HCT116 (cell line): Measurements from ENCODE around the gene GNPTAB.

Experiments
- CEBPB ChIP-seq: IDR thresholded peaks from 2 replicates; pipeline ENCODE4 v1.6.1; 2012; ENCODE audit warnings: low read depth
- CTCF ChIP-seq, 3 experiments: fragments of 200-600 bp in 1 of 3; sonication (generic) in 1 of 3; IDR thresholded peaks in 2 of 3; conservative IDR thresholded peaks in 1 of 3; 2 replicates each; pipeline ENCODE4 v1.5.1; 2012 to 2017; ENCODE audit warnings: low read depth in 2 of 3, low read length in 2 of 3, antibody characterized with exemption in 1 of 3, borderline replicate concordance in 1 of 3, control low read depth in 1 of 3, mild to moderate bottlenecking in 1 of 3, mixed read lengths in 1 of 3, mixed run types in 1 of 3, moderate library complexity in 1 of 3; ENCODE audit not compliant: insufficient read depth in 1 of 3
- EGR1 ChIP-seq: IDR thresholded peaks from 2 replicates; pipeline ENCODE4 v1.6.1; 2012; ENCODE audit warnings: low read depth
- EZH2 ChIP-seq: fragments of 200-600 bp; sonication (generic); IDR thresholded peaks from 2 replicates; pipeline ENCODE4 v1.6.1; 2017; ENCODE audit warnings: antibody characterized with exemption, mixed run types
- FOSL1 ChIP-seq: IDR thresholded peaks from 2 replicates; pipeline ENCODE4 v1.6.1; 2012; ENCODE audit warnings: low read depth
- SIN3A ChIP-seq: IDR thresholded peaks from 2 replicates; pipeline ENCODE4 v1.6.1; 2012; ENCODE audit warnings: low read depth
- SP1 ChIP-seq: IDR thresholded peaks from 2 replicates; pipeline ENCODE4 v1.6.1; 2012; ENCODE audit warnings: low read depth
- YY1 ChIP-seq: IDR thresholded peaks from 2 replicates; pipeline ENCODE4 v1.6.1; 2011; ENCODE audit warnings: low read length, low read depth, moderate library complexity, mild to moderate bottlenecking; ENCODE audit not compliant: insufficient replicate concordance; ENCODE audit errors: extremely low read depth
- TF ChIP-seq, protein P1 (sequence below): IDR thresholded peaks from 2 replicates; pipeline ENCODE4 v1.6.1; 2012
- TF ChIP-seq, protein P2 (sequence below): IDR thresholded peaks from 2 replicates; pipeline ENCODE4 v1.6.1; 2011; ENCODE audit warnings: mild to moderate bottlenecking, low read length, moderate library complexity; ENCODE audit not compliant: insufficient replicate concordance; ENCODE audit errors: extremely low read depth

DNA sequence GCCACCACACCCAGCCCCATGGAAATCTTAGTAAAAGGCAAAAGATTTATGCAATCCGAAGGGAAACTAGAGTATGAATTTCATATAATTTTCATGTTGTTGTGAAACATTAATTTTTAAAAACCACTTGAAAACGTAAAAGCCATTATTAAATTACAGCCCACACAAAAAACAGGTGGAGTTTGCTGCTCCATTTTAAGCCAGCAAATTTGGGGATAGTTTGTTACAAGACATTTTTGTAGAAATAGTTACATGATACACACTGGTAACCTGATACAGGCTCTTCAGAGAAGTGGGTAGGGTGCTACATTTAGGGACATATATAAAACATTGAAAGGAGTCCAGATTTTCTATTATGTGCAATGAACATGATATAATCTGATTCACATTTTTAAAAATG, 17.6 kb downstream of the GNPTAB start:
- no peak for TF ChIP-seq SP1
- TF ChIP-seq EZH2: no peak
- TF ChIP-seq CTCF (IDR thresholded peaks at IDR 0.05 in 2 of 3, conservative IDR thresholded peaks at IDR 0.05 in 1 of 3; ENCODE audit: borderline replicate concordance in 1 of 3, insufficient read depth in 1 of 3, low read depth in 2 of 3, low read length in 2 of 3): no peak
- TF ChIP-seq CEBPB: no peak
- no peak for TF ChIP-seq EGR1
- no peak for TF ChIP-seq YY1
- TF ChIP-seq, protein P1, sequence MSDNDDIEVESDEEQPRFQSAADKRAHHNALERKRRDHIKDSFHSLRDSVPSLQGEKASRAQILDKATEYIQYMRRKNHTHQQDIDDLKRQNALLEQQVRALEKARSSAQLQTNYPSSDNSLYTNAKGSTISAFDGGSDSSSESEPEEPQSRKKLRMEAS: no peak
- TF ChIP-seq, protein P2, sequence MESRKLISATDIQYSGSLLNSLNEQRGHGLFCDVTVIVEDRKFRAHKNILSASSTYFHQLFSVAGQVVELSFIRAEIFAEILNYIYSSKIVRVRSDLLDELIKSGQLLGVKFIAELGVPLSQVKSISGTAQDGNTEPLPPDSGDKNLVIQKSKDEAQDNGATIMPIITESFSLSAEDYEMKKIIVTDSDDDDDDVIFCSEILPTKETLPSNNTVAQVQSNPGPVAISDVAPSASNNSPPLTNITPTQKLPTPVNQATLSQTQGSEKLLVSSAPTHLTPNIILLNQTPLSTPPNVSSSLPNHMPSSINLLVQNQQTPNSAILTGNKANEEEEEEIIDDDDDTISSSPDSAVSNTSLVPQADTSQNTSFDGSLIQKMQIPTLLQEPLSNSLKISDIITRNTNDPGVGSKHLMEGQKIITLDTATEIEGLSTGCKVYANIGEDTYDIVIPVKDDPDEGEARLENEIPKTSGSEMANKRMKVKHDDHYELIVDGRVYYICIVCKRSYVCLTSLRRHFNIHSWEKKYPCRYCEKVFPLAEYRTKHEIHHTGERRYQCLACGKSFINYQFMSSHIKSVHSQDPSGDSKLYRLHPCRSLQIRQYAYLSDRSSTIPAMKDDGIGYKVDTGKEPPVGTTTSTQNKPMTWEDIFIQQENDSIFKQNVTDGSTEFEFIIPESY: no peak
- no peak for TF ChIP-seq SIN3A
- TF ChIP-seq FOSL1: no peak
